Colon (tissue), 2 donors: ENCODE results near the gene NCAPG.
A peak's percentile ranks its signal among the peaks of the same experiment; 100 is the strongest.

ENCODE experiments used
- FAIRE-seq: peaks from 2 replicates; lab custom pipeline; 2012; peaks lifted over from hg19 to GRCh38; lab: Jason Lieb, UNC
- donor health status: control.
- donor health status: control.

The NCAPG gene

DNA sequence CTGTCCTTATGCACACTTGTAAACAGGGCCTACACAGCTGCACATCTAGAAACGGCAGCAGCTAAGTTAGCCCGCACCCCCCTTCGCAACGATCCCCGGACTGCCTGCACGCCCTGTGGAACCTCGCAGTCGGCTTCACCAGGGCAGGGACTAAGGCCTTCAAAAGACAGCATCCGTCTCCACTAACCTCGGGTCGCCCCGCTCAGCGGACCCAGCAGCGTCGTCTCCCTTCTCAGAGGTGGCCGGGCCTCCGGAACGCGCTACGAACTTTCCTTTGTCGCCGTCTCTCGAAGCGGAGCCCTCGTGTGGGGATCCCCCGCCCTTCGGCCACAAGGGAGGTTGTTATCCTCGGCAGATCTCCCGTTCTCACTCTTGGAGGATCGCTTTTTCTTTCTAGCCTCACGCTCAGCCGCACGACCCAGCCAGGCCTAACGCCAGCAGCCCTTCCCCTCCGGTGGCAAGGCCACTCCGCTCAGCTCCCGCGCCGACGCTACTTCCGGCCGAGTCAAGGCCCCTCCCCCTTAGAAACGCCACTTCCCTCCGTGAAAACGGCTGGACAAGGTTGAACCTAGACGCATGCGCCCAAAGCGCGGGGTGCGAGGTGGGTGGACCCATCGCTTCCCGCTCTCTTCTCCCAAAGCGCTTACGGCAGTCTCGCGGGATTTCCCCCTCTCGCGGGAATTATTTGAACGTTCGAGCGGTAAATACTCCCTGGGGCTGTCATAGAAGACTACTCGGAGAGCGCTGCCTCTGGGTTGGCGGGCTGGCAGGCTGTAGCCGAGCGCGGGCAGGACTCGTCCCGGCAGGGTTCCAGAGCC, at the start of gene NCAPG, which contains the start of gene DCAF16:
Gene NCAPG (plus strand): TSS at position 720 of the 818 bp plus-strand sequence. CDS start 99 bp downstream, outside the sequence.
Gene DCAF16 (minus strand): TSS at position 498 of the 818 bp plus-strand sequence. CDS start 6,616 bp downstream, outside the sequence.
- peak; percentile 64 for FAIRE-seq

DNA sequence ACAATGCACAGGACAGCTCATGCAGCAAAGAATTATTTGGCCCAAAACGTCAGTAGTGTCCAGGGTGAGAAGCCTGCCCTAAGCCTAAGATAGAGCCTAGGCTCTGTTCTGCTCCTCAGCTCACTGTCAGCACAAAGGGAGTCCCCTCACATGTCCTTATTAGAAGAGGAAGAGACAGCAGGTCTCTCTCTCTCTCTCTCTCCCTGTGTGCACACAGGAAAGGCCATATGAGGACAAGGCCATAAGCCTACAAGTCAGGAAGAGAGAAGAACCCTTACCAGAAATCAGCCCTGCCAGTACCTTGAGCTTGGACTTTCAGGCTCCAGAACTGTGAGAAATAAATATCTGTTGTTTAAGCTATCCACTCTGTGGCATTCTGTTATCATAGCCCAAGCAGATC, 49.7 kb upstream of the NCAPG start:
- no peak for FAIRE-seq

- FAIRE-seq = no peak
Observed at GRCh38 chr4:17762726-17763125, 48.1 kb upstream of the NCAPG start.

GRCh38 chr4:17763416-17763815, 47.4 kb upstream of the NCAPG start:
- no peak for FAIRE-seq

DNA sequence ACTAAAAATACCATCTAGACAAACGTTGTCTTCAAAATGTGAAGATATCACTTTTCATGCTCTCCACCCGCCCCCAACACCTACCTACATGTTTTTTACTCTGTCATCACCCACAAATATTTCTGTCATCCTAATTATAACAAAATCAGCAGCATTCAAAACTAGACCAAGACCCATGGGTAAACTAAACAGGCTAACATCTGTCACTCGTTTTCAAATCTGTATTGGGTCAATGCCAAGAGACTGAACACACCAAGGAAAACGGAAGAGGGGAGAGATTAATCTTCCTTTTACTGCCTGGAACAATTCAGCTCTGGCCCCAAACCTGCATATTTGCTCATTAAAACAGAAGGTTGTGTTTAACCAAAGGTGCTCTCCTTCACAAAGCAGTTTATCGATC, 46.8 kb upstream of the NCAPG start:
- FAIRE-seq = no peak

DNA sequence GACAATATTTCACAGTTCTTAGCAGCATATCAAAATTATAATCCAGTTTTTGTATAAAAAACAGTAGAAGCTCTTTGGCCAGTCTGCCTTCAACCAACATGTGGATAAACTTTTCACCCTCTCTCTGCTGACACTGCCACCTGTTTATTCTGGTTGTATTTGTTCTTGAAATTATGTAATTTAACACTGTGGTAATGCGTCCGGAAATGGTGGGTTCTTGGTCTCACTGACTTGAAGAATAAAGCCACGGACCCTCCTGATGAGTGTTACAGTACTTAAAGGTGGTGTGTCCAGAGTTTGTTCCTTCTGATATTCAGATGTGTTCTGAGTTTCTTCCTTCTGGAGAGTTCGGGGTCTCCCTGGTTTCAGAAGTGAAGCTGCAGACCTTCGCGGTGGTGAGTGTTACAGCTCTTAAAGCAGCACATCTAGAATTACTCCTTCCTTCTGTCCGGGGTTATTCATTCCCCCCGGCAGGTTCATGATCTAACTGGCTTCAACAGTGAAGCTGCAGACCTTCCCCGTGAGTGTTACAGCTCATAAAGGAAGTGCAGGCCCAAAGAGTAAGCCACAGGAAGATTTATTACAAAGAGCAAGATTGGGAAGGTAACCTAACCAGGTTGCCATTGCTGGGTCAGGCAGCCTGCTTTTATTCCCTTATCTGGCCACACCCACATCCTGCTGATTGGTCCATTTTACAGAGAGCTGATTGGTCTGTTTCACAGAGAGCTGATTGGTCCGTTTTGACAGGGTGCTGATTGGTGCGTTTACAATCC, 45.1 kb upstream of the NCAPG start:
- FAIRE-seq = no peak

GRCh38 chr4:17766826-17767458, 43.8 kb upstream of the NCAPG start:
- no peak for FAIRE-seq

DNA sequence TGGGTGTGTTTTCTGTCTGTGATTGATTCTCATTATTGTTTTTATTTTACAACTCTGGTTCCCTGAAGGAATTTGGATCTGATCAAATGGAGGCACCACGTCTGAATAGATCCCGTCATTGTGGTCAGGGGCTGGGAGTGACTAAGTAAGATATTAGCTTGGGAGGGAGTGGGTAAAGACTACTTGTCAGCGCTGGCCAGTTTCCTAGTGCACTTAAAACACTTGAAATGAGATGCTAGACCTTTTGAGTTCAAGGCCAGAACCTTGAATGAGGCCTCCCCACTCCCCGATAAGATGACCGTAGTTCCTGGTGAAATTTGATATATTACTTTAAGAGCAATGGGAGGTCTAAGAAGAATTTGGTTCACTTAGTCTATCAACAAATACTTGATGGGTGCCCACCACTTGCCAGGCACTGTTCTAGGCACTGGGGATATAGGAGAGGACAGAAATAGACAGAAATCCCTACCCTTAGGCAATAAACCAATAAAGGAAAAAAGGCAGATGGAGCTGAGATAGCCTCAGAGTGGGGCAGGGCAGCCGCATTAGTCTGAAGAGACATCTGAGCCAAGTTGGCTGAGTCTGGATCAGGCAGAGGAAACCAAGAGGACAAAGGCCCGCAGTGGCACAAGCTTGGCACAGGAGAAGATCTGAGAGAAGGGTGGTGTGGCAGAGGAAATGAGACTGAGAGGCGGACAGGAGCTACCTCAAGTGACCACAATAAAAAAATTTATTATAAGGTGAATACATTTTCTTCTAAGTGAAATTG, 41.2 kb upstream of the NCAPG start:
- no peak for FAIRE-seq

DNA sequence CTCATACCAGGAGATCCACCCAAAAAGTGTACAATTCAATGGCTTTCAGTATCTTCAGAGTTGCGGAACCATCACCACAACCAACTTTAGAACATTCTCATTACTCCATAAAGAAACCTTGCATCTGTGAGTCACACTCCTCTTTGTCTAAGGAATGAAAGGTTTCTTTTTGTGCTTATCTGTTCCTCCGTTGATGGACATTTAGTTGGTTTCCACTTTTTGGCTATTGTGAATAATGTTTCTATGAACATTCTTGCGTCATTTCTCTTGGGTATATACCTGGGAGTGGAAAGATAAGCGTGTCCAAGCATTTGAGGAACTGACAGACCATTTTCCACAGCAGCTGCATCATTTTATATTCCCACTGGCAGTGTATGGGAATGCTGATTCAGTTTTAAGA, 39.9 kb upstream of the NCAPG start:
- no peak for FAIRE-seq

GRCh38 chr4:17771284-17771908, 39.4 kb upstream of the NCAPG start:
- no peak for FAIRE-seq

GRCh38 chr4:17773135-17773698, 37.6 kb upstream of the NCAPG start:
- FAIRE-seq = no peak

- FAIRE-seq = no peak
Observed at GRCh38 chr4:17778431-17778830, 32.3 kb upstream of the NCAPG start.

- FAIRE-seq = no peak
Observed at GRCh38 chr4:17780501-17781299, 30.1 kb upstream of the NCAPG start.

GRCh38 chr4:17781300-17782287, 29.2 kb upstream of the NCAPG start, which contains the start of gene FAM184B:
Gene FAM184B (minus strand): TSS chr4:17781621. CDS start chr4:17781299, 322 bp downstream.
- no peak for FAIRE-seq

DNA sequence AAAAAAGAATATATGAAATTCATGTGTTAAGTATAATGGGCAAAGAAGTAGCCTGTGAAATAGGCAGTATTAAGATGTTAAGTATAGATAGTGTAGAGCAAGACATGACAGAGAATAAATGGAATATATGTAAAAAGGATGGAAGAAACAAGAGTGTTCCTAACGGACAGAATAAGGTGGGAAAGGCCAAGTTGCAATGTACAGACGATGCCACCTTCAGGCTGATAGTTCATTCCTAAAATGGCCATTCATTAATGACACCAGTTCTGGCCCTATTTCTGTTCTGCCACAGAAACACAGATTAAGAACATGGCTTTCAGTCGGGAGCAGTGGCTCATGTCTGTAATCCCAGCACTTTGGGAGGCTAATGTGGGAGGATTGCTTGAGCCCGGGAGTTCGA, 24.9 kb upstream of the NCAPG start:
- no peak for FAIRE-seq

GRCh38 chr4:17786567-17786966, 24.2 kb upstream of the NCAPG start:
- FAIRE-seq = no peak

- no peak for FAIRE-seq
Observed at GRCh38 chr4:17787315-17787714, 23.5 kb upstream of the NCAPG start.

DNA sequence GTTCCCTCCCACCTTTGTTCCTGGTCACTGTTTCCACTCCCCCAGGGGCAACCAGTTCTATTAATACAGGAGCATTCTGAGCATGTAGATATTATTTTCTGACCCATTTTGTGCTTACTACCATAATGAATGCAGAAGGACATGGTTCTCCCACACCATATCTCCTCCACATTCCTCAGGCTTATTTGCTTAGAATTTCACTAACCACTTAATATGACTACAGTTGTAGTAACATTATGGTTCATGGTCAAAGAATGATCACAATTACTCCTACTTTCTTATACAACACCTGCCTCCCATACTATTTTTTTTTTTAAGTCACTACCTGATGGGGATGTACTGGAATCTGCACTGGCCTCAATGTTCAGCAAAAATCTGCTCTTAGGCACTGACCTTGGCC, 21.8 kb upstream of the NCAPG start:
- no peak for FAIRE-seq

- no peak for FAIRE-seq
Observed at GRCh38 chr4:17794730-17795129, 16.0 kb upstream of the NCAPG start.
